Right atrium auricular region (tissue), 2 donors: Measurements from ENCODE around the gene PALM3. TPM values are rescaled to one million over a fixed set of nuclear protein-coding genes. Genes with fewer than 3 reads are reported as not detected.
"Not testable (repeated sequence)": the region's sequence is repeated elsewhere in the genome, so short reads cannot be mapped to it uniquely, and the experiment has no call there.

Experiments
- DNase-seq: peaks from one replicate; pipeline ENCODE4 v3.0.0-alpha.2; 2019; ENCODE audit warnings: low spot score
- H3K27ac ChIP-seq, 2 donors: fragments of 200-600 bp; sonication (generic); 1 replicate in 1 of 2; 2 replicates in 1 of 2; pipeline ENCODE4 v1.5.1; 2016 to 2019
- H3K27me3 ChIP-seq, 2 donors: fragments of 200-600 bp; sonication (generic); one replicate each; pipeline versions ENCODE4 v1.5.1 to v1.6.0; 2017 to 2019
- H3K36me3 ChIP-seq: fragments of 200-600 bp; sonication (generic); one replicate; pipeline ENCODE4 v1.5.1; 2016
- H3K4me1 ChIP-seq, 2 donors: fragments of 200-600 bp; sonication (generic); one replicate each; pipeline versions ENCODE4 v1.5.1 to v1.6.0; 2017 to 2019
- H3K4me3 ChIP-seq, 2 donors: fragments of 200-600 bp; sonication (generic); 1 replicate in 1 of 2; 2 replicates in 1 of 2; pipeline ENCODE4 v1.5.1; 2017 to 2019; ENCODE audit warnings: mild to moderate bottlenecking in 1 of 2, moderate library complexity in 1 of 2
- H3K9me3 ChIP-seq, 2 donors: fragments of 200-600 bp; sonication (generic); one replicate each; pipeline ENCODE4 v1.5.1; 2019
- total RNA-seq, 2 donors: library from RNA; depleted of rRNA; stranded (reverse); fragments of >200 nt; gene quantifications; one replicate each; pipeline ENCODE4 v1.1.0, GENCODE V29; 2016
- TF ChIP-seq, protein P1 (sequence below), 2 donors: fragments of 200-600 bp; sonication (generic); IDR thresholded peaks; one replicate each; pipeline ENCODE4 v1.5.1; 2019; ENCODE audit warnings: antibody characterized with exemption in 2 of 2

PALM3 gene
- total RNA-seq, 2 donors from 2014 or later = 0.28 to 0.37 TPM

DNA sequence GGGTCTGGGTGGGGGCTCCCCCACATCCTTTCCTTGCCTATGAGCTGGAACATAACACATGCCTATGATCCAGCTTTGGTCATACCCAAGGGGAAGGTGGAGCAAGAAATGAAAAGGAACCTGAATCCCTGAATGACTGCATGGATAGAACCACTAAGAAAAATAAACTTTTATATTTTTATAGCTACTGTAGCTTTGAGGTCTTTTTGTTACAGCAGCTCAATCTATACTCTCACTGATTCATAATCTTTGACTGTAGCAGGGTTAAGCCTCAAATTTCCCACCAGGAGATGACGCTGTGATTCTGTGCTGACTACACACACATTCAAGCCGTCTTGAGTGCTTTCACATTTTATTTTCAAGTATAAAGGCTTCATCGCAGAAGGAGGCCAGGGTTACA is 8.8 kb downstream of the PALM3 start:
- H3K36me3 ChIP-seq = no peaks in the 10 kb centered on the region
- no peaks in the 10 kb centered on the region for H3K9me3 ChIP-seq
- no peak for DNase-seq
- no peak overlapping the region for H3K4me3 ChIP-seq
- no peaks in the 10 kb centered on the region for H3K27me3 ChIP-seq
- TF ChIP-seq, protein P1, sequence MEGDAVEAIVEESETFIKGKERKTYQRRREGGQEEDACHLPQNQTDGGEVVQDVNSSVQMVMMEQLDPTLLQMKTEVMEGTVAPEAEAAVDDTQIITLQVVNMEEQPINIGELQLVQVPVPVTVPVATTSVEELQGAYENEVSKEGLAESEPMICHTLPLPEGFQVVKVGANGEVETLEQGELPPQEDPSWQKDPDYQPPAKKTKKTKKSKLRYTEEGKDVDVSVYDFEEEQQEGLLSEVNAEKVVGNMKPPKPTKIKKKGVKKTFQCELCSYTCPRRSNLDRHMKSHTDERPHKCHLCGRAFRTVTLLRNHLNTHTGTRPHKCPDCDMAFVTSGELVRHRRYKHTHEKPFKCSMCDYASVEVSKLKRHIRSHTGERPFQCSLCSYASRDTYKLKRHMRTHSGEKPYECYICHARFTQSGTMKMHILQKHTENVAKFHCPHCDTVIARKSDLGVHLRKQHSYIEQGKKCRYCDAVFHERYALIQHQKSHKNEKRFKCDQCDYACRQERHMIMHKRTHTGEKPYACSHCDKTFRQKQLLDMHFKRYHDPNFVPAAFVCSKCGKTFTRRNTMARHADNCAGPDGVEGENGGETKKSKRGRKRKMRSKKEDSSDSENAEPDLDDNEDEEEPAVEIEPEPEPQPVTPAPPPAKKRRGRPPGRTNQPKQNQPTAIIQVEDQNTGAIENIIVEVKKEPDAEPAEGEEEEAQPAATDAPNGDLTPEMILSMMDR (IDR thresholded peaks at IDR 0.05) = no peak
- H3K27ac ChIP-seq = no peak overlapping the region
- H3K4me1 ChIP-seq = peaks cover 0 to 10% of the 10 kb centered on the region in 2 donors

DNA sequence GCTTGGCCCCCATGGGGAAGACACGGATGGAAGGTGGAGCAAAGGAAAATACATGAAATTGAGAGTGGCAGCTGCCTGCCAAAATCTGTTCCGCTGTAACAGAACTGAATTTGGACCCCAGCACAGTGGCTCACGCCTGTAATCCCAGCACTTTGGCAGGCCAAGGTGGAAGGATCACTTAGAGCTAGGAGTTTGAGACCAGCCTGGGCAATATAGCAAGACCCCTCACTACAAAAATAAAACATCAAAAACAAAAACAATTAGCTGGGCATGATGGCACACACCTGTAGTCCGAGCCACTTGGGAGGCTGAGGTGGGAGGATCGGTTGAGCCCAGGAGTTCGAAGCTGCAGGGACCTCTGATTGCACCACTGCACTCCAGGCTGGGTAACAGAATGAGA is 9.4 kb downstream of the PALM3 start:
- Histone ChIP-seq H3K36me3 (no peaks in the 10 kb centered on the region), H3K9me3 (no peaks in the 10 kb centered on the region), H3K27me3 (no peaks in the 10 kb centered on the region), H3K4me1 (peaks cover 0 to 5% of the 10 kb centered on the region in 2 donors), H3K4me3 (no peak overlapping the region), H3K27ac (no peak overlapping the region)
- no peak for DNase-seq
- TF ChIP-seq, protein P1 (IDR thresholded peaks at IDR 0.05) = no peak

DNA sequence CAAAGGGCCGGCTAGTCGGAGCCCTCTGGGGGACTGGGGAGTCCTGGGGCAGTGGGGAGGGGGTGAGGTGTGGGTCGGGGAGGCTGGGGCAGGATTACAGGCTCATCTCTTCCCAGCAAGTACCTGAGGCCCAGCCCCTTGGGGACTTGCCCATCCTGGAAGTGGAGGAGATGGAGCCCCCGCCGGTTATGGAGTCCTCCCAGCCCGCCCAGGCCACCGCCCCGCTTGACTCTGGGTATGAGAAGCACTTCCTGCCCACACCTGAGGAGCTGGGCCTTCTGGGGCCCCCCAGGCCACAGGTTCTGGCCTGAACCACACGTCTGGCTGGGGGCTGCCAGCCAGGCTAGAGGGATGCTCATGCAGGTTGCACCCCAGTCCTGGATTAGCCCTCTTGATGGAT is 9.9 kb downstream of the PALM3 start:
- H3K36me3 ChIP-seq = no peaks in the 10 kb centered on the region
- DNase-seq = no peak
- peaks cover 0 to under 1% of the 10 kb centered on the region in 2 donors for H3K4me1 ChIP-seq
- TF ChIP-seq, protein P1 (IDR thresholded peaks at IDR 0.05) = no peak
- H3K9me3 ChIP-seq = no peaks in the 10 kb centered on the region
- H3K4me3 ChIP-seq = no peak overlapping the region
- H3K27me3 ChIP-seq = no peaks in the 10 kb centered on the region
- H3K27ac ChIP-seq = no peak overlapping the region

DNA sequence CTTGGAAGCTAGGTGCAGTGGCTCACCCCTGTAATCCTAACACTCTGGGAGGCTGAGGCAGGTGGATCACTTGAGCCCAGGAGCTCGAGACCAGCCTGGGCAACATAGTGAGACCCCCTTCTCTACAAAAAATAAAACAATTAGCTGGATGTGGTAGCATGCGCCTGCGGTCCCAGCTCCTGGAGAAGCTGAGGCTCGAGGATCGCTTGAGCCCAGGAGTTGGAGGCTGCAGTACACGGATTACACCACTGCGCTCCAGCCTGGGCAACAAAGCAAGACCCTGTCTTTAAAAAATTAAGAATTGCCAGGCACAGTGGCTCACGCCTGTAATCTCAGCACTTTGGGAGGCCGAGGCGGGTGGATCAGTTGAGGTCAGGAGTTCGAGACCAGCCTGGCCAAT is 10.9 kb downstream of the PALM3 start:
- H3K4me1 ChIP-seq, H3K4me3 ChIP-seq, H3K9me3 ChIP-seq, H3K27me3 ChIP-seq, H3K27ac ChIP-seq, DNase-seq, H3K36me3 ChIP-seq: not testable (repeated sequence)

DNA sequence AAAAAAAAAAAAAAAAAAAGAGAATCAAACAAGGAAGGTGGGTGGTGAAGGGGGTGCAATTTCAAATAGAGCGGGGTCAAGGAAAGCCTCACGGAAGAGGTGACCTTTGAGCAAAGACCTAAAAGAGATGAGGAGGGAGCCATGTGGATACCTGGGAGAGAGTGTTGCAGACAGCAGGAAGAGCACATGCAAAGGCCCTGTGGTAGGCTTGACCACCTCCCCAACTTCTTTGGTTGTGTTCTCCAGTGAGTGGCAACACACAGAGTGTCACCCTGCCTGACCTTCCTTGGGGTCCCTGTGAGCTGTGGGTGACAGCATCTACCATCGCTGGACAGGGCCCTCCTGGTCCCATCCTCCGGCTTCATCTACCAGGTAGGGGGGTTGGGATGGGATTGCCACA is 11.4 kb downstream of the PALM3 start:
- no peak for DNase-seq
- Histone ChIP-seq H3K27me3 (no peaks in the 10 kb centered on the region), H3K9me3 (no peaks in the 10 kb centered on the region), H3K27ac (no peak overlapping the region), H3K36me3 (no peaks in the 10 kb centered on the region), H3K4me1 (no peaks in the 10 kb centered on the region), H3K4me3 (no peak overlapping the region)
- TF ChIP-seq, protein P1 (IDR thresholded peaks at IDR 0.05) = no peak

DNA sequence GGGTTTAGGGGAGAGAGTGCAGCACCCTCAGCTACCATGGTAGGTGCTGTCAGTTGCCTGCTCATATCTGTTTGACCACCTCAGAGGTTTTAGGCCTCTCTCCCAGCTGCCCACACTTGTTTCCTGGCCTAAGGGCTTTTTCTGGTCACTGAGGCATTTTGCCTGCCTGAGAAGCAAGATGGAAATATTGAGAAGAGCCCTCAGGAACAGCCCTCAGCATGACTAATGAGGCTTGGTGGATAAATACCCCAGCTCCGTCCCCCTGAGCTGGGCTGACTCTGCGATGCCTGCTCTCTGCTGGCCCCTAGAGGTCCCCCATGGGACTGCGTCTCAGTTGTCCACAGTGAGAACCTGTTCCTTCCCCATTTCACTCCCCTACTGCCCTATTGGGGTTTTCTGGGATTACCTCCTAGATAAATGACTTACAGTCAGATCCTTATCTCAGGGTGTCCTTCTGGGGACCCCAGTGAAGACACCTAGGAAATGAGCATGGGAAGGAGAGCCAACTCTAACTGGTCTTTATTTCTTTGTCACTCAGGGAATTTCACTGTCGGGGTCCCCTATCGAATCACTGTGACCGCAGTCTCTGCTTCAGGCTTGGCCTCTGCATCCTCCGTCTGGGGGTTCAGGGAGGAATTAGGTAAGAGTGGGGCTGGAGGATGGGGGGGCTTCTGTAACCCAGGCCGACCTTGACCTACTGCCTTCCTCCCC is 13.3 kb downstream of the PALM3 start:
- Histone ChIP-seq H3K9me3 (no peaks in the 10 kb centered on the region), H3K27me3 (no peaks in the 10 kb centered on the region), H3K4me3 (no peak overlapping the region), H3K27ac (no peak overlapping the region), H3K4me1 (no peaks in the 10 kb centered on the region), H3K36me3 (no peaks in the 10 kb centered on the region)
- DNase-seq = no peak
- TF ChIP-seq, protein P1 (IDR thresholded peaks at IDR 0.05) = peak; percentile 62 to 79

DNA sequence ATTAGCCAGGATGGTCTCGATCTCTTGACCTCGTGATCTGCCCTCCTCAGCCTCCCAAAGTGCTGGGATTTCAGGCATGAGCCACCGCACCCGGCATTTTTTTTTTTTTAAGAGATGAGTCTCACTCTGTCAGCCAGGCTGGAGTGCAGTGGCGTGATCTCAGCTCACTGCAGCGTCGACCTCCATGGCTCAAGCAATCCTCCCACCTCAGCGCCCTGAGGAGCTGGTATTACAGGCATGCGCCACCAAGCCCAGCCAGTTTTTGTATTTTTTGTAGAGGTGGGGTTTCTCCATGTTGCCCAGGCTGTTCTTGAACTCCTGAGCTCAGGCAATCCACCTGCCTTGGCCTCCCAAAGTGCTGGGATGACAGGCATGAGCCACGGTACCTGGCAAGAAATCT is 14.0 kb downstream of the PALM3 start:
- H3K36me3 ChIP-seq, H3K4me3 ChIP-seq, H3K4me1 ChIP-seq, H3K27me3 ChIP-seq, H3K9me3 ChIP-seq, DNase-seq, H3K27ac ChIP-seq: not testable (repeated sequence)
